Body of pancreas (tissue), 4 donors: Measurements from ENCODE around the gene GRIA3.

Source experiments
- CTCF ChIP-seq, 7 experiments: fragments of 450-650 bp in 4 of 7; fragments of 200-600 bp in 3 of 7; sonication (generic) in 3 of 7; IDR thresholded peaks; one replicate each; pipeline ENCODE4 v1.5.1; 2016 to 2019; ENCODE audit warnings: antibody characterized with exemption in 7 of 7
- POLR2A ChIP-seq, 3 donors: fragments of 450-650 bp; IDR thresholded peaks; one replicate each; pipeline ENCODE4 v1.6.1; 2016; ENCODE audit warnings: antibody characterized with exemption in 3 of 3, mild to moderate bottlenecking in 2 of 3

GRCh38 chrX:123236859-123237258 lies 52.8 kb downstream of the GRIA3 start:
- TF ChIP-seq POLR2A (IDR thresholded peaks at IDR 0.05), result no peak
- TF ChIP-seq CTCF (IDR thresholded peaks at IDR 0.05), result no peak
